ENCODE data around the gene P2RX6. TPM values are rescaled to one million over a fixed set of nuclear protein-coding genes. Genes with fewer than 3 reads are reported as not detected.
"Not testable (repeated sequence)": the region's sequence is repeated elsewhere in the genome, so short reads cannot be mapped to it uniquely, and the experiment has no call there.

P2RX6 gene
- total and polyA plus RNA-seq, 2 donors (not counting 3 experiments of a cell fraction or from before 2014, with no cell fraction given): 0.06 TPM; not detected in 1

GRCh38 chr22:20970939-20971657 is 43.9 kb upstream of the P2RX6 start:
- intact Hi-C loops (cut with micrococcal nuclease) (no loop called here), dilution Hi-C loops (cut with MboI; ENCODE audit: extremely low pct_ligation_motif_present, low sequenced_read_pairs) (no loop called here)
- H2AFZ ChIP-seq (ENCODE audit: low read depth, low read length): no peak overlapping the region
- ChIA-PET POLR2A (no interaction called here), CTCF (interaction anchor here (0.5 to 2.8 kb wide), 5 partner anchors 8 to 52 kb away, joined by 3 to 13 read pairs (median 4); partner anchors contain the start of gene LZTR1)
- FAIRE-seq: no peak
- no peak overlapping the region for H3K4me3 ChIP-seq (replicated peaks in 1 of 3; ENCODE audit: insufficient read depth in 1 of 3, low read depth in 1 of 3, low read length in 3 of 3)
- no peak overlapping the region for H3K27ac ChIP-seq (ENCODE audit: insufficient read depth, low read depth, low read length)
- peaks cover 0 to 2% of the 10 kb centered on the region in 2 experiments for H3K27me3 ChIP-seq (ENCODE audit: control insufficient read depth in 2 of 2, insufficient read depth in 2 of 2, low read length in 2 of 2)
- H3K9me1 ChIP-seq (replicated peaks; ENCODE audit: control insufficient read depth, extremely low read depth, insufficient read depth, low read length): no peaks in the 10 kb centered on the region
- H3K4me2 ChIP-seq (ENCODE audit: insufficient read depth, low read length): no peak overlapping the region
- H3K36me3 ChIP-seq (ENCODE audit: control insufficient read depth in 2 of 2, extremely low read depth in 1 of 2, insufficient read depth in 2 of 2, low read length in 2 of 2): no peaks in the 10 kb centered on the region
- H3K79me2 ChIP-seq (ENCODE audit: control insufficient read depth, insufficient read depth, low read length): no peaks in the 10 kb centered on the region
- H3K9me3 ChIP-seq (replicated peaks; ENCODE audit: control insufficient read depth, insufficient read depth, low read length): no peaks in the 10 kb centered on the region
- TF ChIP-seq POLR2A (IDR thresholded peaks at IDR 0.05; ENCODE audit: low read depth, low read length) (no peak), MAX (IDR thresholded peaks at IDR 0.05; ENCODE audit: insufficient read depth, insufficient read length) (no peak), FOS (IDR thresholded peaks at IDR 0.05; ENCODE audit: borderline replicate concordance, insufficient read depth, low read length) (no peak), EZH2 (IDR thresholded peaks at IDR 0.05; ENCODE audit: borderline replicate concordance, low read depth, low read length, severe bottlenecking) (no peak), POLR2AphosphoS5 (IDR thresholded peaks at IDR 0.05; ENCODE audit: insufficient read depth, low read depth, low read length) (no peak), GATA2 (IDR thresholded peaks at IDR 0.05; ENCODE audit: insufficient read depth, insufficient read length, low read depth, low read length) (no peak), CTCF (IDR thresholded peaks at IDR 0.05; ENCODE audit: extremely low read depth in 1 of 2, insufficient read depth in 1 of 2, low read depth in 1 of 2, low read length in 2 of 2) (no peak), MYC (IDR thresholded peaks at IDR 0.05; ENCODE audit: low read depth, low read length) (no peak), JUN (IDR thresholded peaks at IDR 0.05; ENCODE audit: borderline replicate concordance, insufficient read depth, insufficient read length, low read depth) (no peak)
- BruUV-seq (replicated peaks): no TSS peak
- H4K20me1 ChIP-seq (replicated peaks; ENCODE audit: control insufficient read depth, extremely low read depth, insufficient read depth, low read length): no peaks in the 10 kb centered on the region
- no peak for DNase-seq (ENCODE audit: low read depth, low spot score)
- H3K4me1 ChIP-seq (ENCODE audit: control insufficient read depth, extremely low read depth, insufficient read depth, low read length): peaks cover 2% of the 10 kb centered on the region
- no peak overlapping the region for H3K9ac ChIP-seq (replicated peaks; ENCODE audit: extremely low read depth, insufficient read depth, low read length)

GRCh38 chr22:20972014-20972694 is 42.8 kb upstream of the P2RX6 start:
- dilution Hi-C loops (cut with MboI; ENCODE audit: extremely low pct_ligation_motif_present, low sequenced_read_pairs); H3K9ac ChIP-seq (replicated peaks; ENCODE audit: extremely low read depth, insufficient read depth, low read length); H2AFZ ChIP-seq (ENCODE audit: low read depth, low read length); H3K4me2 ChIP-seq (ENCODE audit: insufficient read depth, low read length); H3K27ac ChIP-seq (ENCODE audit: insufficient read depth, low read depth, low read length); H3K79me2 ChIP-seq (ENCODE audit: control insufficient read depth, insufficient read depth, low read length); DNase-seq (ENCODE audit: low read depth, low spot score); intact Hi-C loops (cut with micrococcal nuclease); H3K4me3 ChIP-seq (replicated peaks in 1 of 3; ENCODE audit: insufficient read depth in 1 of 3, low read depth in 1 of 3, low read length in 3 of 3); H3K9me3 ChIP-seq (replicated peaks; ENCODE audit: control insufficient read depth, insufficient read depth, low read length); H3K4me1 ChIP-seq (ENCODE audit: control insufficient read depth, extremely low read depth, insufficient read depth, low read length); H4K20me1 ChIP-seq (replicated peaks; ENCODE audit: control insufficient read depth, extremely low read depth, insufficient read depth, low read length); H3K9me1 ChIP-seq (replicated peaks; ENCODE audit: control insufficient read depth, extremely low read depth, insufficient read depth, low read length); H3K27me3 ChIP-seq (ENCODE audit: control insufficient read depth in 2 of 2, insufficient read depth in 2 of 2, low read length in 2 of 2); FAIRE-seq; H3K36me3 ChIP-seq (ENCODE audit: control insufficient read depth in 2 of 2, extremely low read depth in 1 of 2, insufficient read depth in 2 of 2, low read length in 2 of 2); BruUV-seq (replicated peaks): not testable (repeated sequence)
- ChIA-PET CTCF (interaction anchor here (1.3 to 2.8 kb wide), 5 partner anchors 9 to 87 kb away, joined by 4 to 13 read pairs (median 6); partner anchors contain the start of gene LZTR1), POLR2A (interaction anchor here (1.2 kb wide), 1 partner anchor 10 kb away, joined by 3 read pairs; the partner anchor contains the start of gene LZTR1)

All from endothelial cell of umbilical vein (primary cell).